ENCODE data around the gene CYBC1. TPM values are rescaled to one million over a fixed set of nuclear protein-coding genes. Genes with fewer than 3 reads are reported as not detected.

Gene CYBC1
- total and polyA plus RNA-seq, 9 donors = 34.0 to 101 (median 58.6) TPM

DNA sequence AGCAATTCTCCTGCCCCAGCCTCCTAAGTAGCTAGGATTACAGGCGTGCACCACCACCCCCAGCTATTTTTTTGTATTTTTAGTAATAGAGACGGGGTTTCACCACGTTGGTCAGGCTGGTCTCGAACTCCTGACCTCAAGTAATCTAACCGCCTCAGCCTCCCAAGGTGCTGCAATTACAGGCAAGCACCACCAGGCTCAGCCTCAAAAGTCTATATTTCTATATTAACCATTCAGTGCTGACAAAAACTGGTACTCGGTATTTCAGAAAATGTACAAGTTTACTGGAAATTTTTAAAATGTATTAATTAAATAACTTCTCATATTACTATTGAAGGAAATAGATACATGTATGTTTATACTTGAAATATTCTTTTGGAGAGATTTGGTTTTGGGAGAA lies 33.8 kb downstream of the CYBC1 start:
- TF ChIP-seq EP300 (IDR thresholded peaks at IDR 0.05) (no peak), POLR2A (IDR thresholded peaks at IDR 0.05) (no peak)
- TF ChIP-seq, protein P1, sequence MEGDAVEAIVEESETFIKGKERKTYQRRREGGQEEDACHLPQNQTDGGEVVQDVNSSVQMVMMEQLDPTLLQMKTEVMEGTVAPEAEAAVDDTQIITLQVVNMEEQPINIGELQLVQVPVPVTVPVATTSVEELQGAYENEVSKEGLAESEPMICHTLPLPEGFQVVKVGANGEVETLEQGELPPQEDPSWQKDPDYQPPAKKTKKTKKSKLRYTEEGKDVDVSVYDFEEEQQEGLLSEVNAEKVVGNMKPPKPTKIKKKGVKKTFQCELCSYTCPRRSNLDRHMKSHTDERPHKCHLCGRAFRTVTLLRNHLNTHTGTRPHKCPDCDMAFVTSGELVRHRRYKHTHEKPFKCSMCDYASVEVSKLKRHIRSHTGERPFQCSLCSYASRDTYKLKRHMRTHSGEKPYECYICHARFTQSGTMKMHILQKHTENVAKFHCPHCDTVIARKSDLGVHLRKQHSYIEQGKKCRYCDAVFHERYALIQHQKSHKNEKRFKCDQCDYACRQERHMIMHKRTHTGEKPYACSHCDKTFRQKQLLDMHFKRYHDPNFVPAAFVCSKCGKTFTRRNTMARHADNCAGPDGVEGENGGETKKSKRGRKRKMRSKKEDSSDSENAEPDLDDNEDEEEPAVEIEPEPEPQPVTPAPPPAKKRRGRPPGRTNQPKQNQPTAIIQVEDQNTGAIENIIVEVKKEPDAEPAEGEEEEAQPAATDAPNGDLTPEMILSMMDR (IDR thresholded peaks at IDR 0.05) = no peak
- Histone ChIP-seq H3K27ac (no peak overlapping the region), H3K4me3 (no peak overlapping the region), H3K36me3 (no peaks in the 10 kb centered on the region), H3K4me1 (ENCODE audit: insufficient read depth) (peaks cover 10% of the 10 kb centered on the region), H3K9me3 (no peaks in the 10 kb centered on the region), H3K27me3 (no peaks in the 10 kb centered on the region)
- intact Hi-C loops (cut with DNase I) = loop anchor here in 2 of 4 donors (5.0 to 10.0 kb wide), 2 partner anchors 62 to 64 kb away; partner anchors contain the start of gene TEX19 (in 1 of the 2)
- no peak for DNase-seq
- 75 to 87% (median 76%) methylated on average over 6 of the region's 6 CpGs for WGBS, 3 donors

DNA sequence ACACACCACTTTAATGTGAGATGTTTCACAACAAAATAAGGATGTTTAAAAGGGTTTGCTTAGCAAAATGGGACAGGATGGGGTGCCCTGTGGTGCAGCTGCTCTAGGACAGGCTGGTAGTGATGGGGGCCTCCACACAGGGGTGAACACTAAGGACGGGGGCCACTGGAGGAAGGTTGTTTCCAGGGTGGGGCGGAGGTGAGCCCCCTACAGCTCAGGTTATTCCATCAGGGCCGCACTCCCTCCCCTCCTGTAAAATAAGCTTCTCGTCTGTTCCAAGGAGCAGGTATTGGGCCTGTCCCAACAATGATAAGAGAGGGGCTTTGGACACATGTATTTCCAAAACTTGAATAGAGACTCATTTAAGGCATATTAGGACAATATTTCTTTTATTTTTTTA lies 34.3 kb downstream of the CYBC1 start:
- 89 to 93% (median 91%) methylated on average over 4 of the region's 4 CpGs for WGBS, 3 donors
- intact Hi-C loops (cut with DNase I) = loop anchor here in 2 of 4 donors (5.0 to 10.0 kb wide), 2 partner anchors 61 to 64 kb away; partner anchors contain the start of gene TEX19 (in 1 of the 2)

DNA sequence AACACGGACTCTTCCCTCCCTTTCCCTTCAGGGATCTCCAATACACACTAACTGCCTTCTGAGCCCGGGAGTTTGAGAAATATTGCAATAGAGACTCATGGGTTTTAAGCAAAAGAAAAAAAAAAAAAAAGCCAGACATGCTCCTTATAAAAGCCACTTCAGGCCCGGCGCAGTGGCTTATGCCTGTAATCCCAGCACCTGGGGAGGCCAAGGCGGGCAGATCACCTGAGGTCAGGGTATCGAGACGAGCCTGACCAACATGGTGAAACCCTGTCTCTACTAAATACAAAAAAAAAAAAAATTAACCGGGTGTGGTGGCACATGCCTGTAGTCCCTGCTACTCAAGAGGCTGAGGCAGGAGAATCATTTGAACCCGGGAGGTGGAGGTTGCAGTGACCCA lies 34.8 kb downstream of the CYBC1 start:
- H3K9me3 ChIP-seq = no peaks in the 10 kb centered on the region
- H3K36me3 ChIP-seq = no peaks in the 10 kb centered on the region
- H3K4me1 ChIP-seq (ENCODE audit: insufficient read depth) = peaks cover 10% of the 10 kb centered on the region
- H3K4me3 ChIP-seq = no peak overlapping the region
- H3K27ac ChIP-seq = no peak overlapping the region
- no peaks in the 10 kb centered on the region for H3K27me3 ChIP-seq
- no peak for DNase-seq
- TF ChIP-seq EP300 (IDR thresholded peaks at IDR 0.05) (no peak), POLR2A (IDR thresholded peaks at IDR 0.05) (no peak)
- TF ChIP-seq, protein P1 (IDR thresholded peaks at IDR 0.05) = no peak
- 88 to 91% (median 91%) methylated on average over 9 of the region's 9 CpGs for WGBS, 3 donors
- intact Hi-C loops (cut with DNase I) = loop anchor here in 2 of 4 donors (5.0 to 10.0 kb wide), 2 partner anchors 61 to 63 kb away; partner anchors contain the start of gene TEX19 (in 1 of the 2)

More for the DNA sequence above, 34.3 kb downstream of the CYBC1 start:
- H3K36me3 ChIP-seq = no peaks in the 10 kb centered on the region
- no peak overlapping the region for H3K27ac ChIP-seq
- H3K4me3 ChIP-seq = no peak overlapping the region
- TF ChIP-seq POLR2A (IDR thresholded peaks at IDR 0.05) (no peak), EP300 (IDR thresholded peaks at IDR 0.05) (no peak)
- TF ChIP-seq, protein P1 (IDR thresholded peaks at IDR 0.05) = no peak
- DNase-seq = no peak
- peaks cover 10% of the 10 kb centered on the region for H3K4me1 ChIP-seq (ENCODE audit: insufficient read depth)
- no peaks in the 10 kb centered on the region for H3K9me3 ChIP-seq
- no peaks in the 10 kb centered on the region for H3K27me3 ChIP-seq

DNA sequence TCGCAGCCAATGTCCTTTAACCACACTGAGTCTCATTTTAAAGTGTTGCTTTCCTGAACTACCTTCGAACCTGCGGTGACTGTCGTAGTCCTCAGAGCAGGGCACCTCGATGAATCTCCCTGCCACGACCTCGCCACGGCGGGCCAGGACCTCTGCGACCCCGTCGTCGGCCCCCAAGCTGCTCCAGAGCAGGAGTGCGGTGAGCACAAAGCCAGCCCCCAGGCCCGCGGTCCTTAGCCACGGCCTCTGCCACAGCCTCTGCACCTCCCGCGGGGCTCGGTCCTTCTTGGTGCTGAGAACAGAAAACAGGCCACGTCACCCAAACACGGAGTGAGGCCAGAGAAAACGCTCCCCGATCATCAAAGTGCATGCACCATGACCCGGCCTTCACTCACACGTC lies 35.2 kb downstream of the CYBC1 start:
- peaks cover 10% of the 10 kb centered on the region for H3K4me1 ChIP-seq (ENCODE audit: insufficient read depth)
- no peaks in the 10 kb centered on the region for H3K9me3 ChIP-seq
- TF ChIP-seq POLR2A (IDR thresholded peaks at IDR 0.05) (no peak), EP300 (IDR thresholded peaks at IDR 0.05) (no peak)
- TF ChIP-seq, protein P1 (IDR thresholded peaks at IDR 0.05) = no peak
- no peak overlapping the region for H3K4me3 ChIP-seq
- no peak overlapping the region for H3K27ac ChIP-seq
- 86 to 89% (median 88%) methylated on average over 26 of the region's 26 CpGs for WGBS, 3 donors
- intact Hi-C loops (cut with DNase I) = loop anchor here in 2 of 4 donors (5.0 to 10.0 kb wide), 2 partner anchors 61 to 63 kb away; partner anchors contain the start of gene TEX19 (in 1 of the 2)
- H3K27me3 ChIP-seq = no peaks in the 10 kb centered on the region
- DNase-seq = no peak
- H3K36me3 ChIP-seq = no peaks in the 10 kb centered on the region
